H1 (cell line): ENCODE data around the gene COX10. TPM values are rescaled to one million over a fixed set of nuclear protein-coding genes. Genes with fewer than 3 reads are reported as not detected.

ENCODE experiments used
- CEBPB ChIP-seq: IDR thresholded peaks from 2 replicates; pipeline ENCODE4 v1.6.1; 2012; ENCODE audit warnings: low read depth, low read length
- TCF12 ChIP-seq: IDR thresholded peaks from 2 replicates; pipeline ENCODE4 v1.6.1; 2011; ENCODE audit warnings: low read depth, mild to moderate bottlenecking, low read length
- polyA plus RNA-seq, 7 experiments: library from polyadenylated mRNA; depleted of rRNA in 3 of 7; stranded (reverse) in 5 of 7; unstranded in 2 of 7; fragments of >200 nt in 5 of 7; fragments of 200-250 nt in 2 of 7; gene quantifications; 1 replicate in 5 of 7; 2 replicates in 1 of 7; 4 replicates in 1 of 7; pipeline versions ENCODE4 v1.2.1 to v1.2.3, GENCODE V29; 2011 to 2013; ENCODE audit warnings: missing spikeins in 2 of 7, mixed read lengths in 2 of 7
- total RNA-seq: library from RNA; stranded (reverse); fragmentation: NEBNext Ultra II Directional; extraction: Animal tissue kit (Norgen Biotek cat#: 25700); gene quantifications from 2 replicates; pipeline ENCODE4 v1.2.1, GENCODE V29; 2021

Gene COX10
- total and polyA plus RNA-seq, 2 of the 8 experiments (the other 6 are each of a cell fraction or from before 2014, with no cell fraction given) = 18.0 to 23.0 TPM

DNA sequence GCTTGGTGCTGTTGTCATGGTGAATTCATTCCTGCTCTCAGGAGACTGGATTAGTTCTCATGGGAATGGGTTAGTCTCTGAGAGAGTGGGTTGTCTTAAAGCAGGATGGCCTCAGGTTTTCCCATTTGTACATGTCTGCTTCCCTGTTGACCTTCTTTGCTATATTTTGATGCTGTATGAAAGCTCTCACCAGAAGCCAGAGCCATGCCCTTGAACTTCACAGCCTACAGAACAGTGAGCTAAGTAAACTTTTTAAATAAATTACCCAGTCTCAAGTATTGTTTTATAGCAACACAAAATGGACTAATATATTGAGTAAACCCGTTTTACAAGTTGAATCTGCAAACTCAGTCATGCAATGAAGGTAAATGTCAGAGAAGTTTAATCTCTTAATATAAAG is 100.6 kb downstream of the COX10 start (continued):
- TF ChIP-seq TCF12 (no peak), CEBPB (no peak)
